Measurements from ENCODE around the gene FRMD8.

- TF ChIP-seq CEBPB (IDR thresholded peaks at IDR 0.05): no peak
- TF ChIP-seq ZBTB7A (IDR thresholded peaks at IDR 0.05; ENCODE audit: low read depth): no peak
- no peak for TF ChIP-seq TEAD4 (IDR thresholded peaks at IDR 0.05)
- no peak for TF ChIP-seq TCF12 (IDR thresholded peaks at IDR 0.05; ENCODE audit: low read depth)
- TF ChIP-seq MAX (IDR thresholded peaks at IDR 0.05): no peak
- no peak for TF ChIP-seq EP300 (IDR thresholded peaks at IDR 0.05; ENCODE audit: borderline replicate concordance)
- TF ChIP-seq REST (IDR thresholded peaks at IDR 0.05; ENCODE audit: low read depth): no peak
- no peak for TF ChIP-seq CREB1 (IDR thresholded peaks at IDR 0.05; ENCODE audit: low read depth)
- no peak for TF ChIP-seq YY1 (IDR thresholded peaks at IDR 0.05; ENCODE audit: low read depth)
- no peak for TF ChIP-seq USF1 (IDR thresholded peaks at IDR 0.05)
Observed at GRCh38 chr11:65445604-65446445, 59.4 kb downstream of the FRMD8 start.
